Measurements from ENCODE around the gene XRCC4. TPM values are rescaled to one million over a fixed set of nuclear protein-coding genes. Genes with fewer than 3 reads are reported as not detected.

The XRCC4 gene
- total RNA-seq, 1 donor from 2014 or later: 6.5 TPM

DNA sequence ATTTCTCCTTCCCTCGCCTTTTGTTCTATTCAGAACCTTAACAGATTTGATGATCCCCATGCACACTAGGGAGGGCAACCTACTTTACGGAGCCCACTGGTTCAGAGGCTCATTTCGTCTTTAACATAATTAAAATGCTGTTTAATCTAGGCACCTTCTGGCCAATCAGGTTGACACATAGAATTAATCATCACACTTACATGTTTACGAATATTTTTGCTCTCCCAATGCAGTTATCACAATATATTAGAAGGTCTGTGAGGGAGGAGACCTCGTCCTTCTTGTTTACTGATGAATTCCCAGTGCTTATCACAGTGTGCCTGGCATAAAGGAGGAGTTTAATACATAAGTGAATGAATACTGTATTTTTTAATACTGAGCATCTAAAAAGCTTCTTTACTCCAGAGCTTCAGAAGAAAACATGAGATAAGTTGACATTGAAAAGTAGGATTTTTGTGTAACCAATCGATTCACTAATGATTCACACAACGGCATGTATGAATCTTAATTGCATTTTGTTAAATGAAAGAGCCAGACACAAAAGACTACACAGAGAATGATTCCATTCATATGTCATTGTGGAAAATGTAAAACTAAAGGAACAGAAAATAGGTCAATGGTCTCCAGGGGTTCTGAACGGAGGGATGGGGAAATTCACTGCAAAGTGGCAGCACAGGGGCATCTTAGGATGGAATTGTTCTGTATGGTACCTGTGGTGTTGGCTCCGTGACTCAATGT, 315.6 kb downstream of the XRCC4 start:
- DNase-seq: no peak

DNA sequence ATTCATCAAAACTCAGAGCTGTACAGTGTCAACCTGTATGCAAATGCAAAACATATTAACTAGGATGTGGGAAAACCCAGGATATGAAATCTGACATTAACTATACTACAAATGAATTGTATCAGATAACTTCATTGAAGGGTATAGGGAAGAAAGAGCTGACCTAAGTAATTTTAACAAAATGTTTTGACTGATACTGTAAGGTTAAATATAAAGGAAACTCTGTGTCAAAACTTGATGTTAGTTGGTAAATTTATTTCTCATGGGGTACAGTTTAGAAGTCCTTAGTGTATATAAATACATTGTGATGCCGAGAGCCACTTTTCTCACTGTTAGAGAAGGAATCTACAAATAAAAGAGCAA, 316.1 kb downstream of the XRCC4 start:
- DNase-seq: no peak

DNA sequence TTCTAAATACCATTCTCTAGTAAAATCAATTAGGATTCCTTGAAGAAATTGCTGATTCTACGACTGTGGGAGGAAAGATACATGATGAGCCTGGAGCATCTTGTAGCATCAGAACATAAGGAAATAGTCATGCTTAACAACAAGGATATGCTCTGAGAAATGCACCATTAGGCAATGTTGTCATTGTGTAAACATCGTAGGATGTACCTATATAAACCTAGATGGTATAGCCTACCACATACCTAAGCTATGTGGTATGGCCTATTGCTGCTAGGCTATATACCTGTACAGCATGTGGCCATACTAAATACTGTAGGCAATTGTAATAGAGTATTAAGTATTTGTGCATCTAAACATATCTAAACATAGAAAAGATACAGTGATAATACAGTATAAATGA, 316.8 kb downstream of the XRCC4 start:
- no peak for DNase-seq

DNA sequence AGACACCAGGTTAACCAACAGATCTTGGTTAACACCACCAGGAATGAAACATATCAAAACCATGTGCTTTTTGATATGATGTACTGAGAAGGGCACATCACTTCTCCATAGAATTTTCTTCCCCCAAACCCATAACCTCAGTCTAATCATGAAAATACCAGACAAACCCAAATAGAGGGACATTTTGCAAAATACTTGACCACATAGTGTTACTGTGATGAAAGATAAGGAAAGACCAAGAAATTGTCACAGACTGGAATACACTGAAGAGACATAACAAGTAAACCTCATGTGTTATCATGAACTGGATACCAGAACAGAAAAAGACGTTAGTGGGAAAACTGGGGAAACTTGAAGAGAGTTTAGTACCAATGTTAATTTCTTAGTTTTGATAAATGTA, 319.3 kb downstream of the XRCC4 start:
- DNase-seq: no peak

DNA sequence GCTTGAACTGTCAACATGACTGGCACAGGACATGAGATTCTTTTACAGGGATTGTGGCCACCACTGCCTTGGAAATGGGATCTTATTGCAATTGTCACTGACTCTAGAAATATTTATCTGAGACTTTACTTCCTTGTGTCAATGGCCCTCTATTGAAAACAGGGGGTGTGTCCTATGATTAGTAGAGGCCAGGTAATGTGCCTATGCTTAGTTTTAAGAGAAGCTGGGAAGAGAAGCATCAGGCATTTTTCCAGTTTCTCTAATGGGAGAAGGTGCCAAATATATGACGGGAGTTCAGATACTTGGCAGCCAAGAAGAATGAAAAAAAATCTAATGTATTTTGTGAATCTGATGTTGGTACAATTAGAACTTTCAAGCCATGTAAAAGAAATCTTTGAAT, 320.3 kb downstream of the XRCC4 start:
- DNase-seq: no peak

DNA sequence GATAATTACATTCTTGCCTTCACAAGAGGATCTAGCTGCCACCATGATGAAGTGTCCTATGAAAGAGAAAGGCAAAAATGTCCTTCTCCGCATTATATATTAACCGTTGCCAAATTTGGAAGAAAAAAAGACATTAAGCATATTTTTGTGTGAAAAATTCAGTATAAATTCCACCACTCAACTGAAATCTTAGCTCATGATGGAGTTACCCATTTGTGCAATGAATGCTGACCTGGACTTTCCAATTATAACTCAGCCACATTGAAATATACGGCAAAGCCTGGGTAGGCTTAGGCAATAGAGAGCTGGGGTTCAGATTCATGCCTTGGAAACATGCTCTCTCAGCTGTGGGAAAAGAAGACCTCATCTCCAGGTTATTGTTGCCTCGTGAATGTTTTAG, 322.9 kb downstream of the XRCC4 start:
- no peak for DNase-seq

DNA sequence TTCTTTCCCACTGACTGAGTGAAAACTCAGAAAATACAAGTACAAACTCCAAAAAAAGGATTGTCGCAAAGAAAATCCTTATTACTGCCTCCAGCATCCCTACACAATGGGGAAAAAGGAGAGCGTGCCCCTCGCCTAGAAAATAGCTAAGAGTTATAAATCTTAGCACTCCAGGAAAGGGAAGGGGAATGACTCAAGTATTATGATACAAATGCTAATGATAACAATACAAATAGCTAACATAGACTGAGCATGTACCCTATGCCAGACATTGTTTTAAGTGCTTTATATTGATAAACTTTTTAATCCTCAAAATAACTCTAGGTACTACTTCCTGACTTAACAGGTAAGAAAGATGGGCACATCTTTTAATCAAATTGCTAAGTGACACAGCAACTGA, 323.4 kb downstream of the XRCC4 start:
- DNase-seq: peak; percentile 5

DNA sequence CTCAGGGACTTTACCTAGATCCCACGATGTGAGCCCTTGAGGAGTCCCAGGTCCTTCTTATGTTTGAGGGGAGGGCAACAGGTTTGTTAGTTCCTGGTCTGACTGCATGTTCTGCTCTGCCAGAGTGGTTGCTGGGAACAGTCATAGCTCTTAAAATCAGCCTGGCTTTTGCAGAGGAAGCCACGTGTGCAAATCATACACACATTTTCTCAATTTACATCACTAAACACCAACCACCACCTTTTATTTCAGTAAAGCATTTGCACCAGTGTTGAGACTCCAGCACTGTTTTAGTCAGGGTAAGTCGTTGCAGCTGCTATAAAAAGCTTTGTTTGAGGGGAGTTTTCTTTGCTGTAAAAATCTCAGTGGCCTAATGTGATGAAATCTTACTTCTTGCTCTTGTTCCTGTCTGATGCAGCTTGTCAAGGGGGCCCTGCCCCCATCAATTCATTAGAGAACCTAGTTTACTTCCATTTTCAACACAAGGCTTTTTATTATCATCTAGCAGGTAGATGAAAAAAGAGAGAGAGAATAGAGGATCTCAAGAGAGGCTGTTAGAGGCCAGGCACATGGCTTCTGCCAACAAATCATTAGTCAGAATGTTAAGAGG, 323.9 kb downstream of the XRCC4 start:
- no peak for DNase-seq

DNA sequence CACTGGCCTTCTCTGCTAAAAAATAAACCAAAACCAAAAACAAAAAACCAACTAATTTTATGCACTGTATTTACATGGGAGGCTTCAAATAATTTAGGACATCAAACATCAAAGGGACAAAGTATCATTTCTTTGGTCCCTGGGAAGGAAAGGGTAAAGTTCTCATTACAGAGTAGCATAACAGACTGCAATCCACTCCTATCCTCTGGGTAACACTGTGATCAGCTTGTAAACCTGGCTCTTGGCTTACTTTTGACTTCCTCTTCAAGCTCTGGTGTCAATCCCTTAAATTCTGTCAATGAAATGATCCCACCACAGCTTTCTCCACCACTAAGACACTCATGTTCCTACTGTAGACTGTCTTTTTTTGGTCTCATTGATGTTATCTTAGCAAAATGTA, 324.4 kb downstream of the XRCC4 start:
- no peak for DNase-seq

Other genes starting within 250 kb of the XRCC4 start
- 57.7 and 60.5 TPM in 2 replicates for gene TMEM167A, start 153 bp upstream of the XRCC4 start, total RNA-seq

Data from dermis blood vessel endothelial cell (primary cell).